AG04449 (cell line): ENCODE results near the gene DDIAS.

Experiments
- CTCF ChIA-PET: fragments of 350-600 bp; formaldehyde crosslinking; extraction: SDS; loops from one replicate; lab custom pipeline; 2021; ENCODE audit warnings: antibody characterized with exemption; lab: Yijun Ruan, JAX
- POLR2A ChIA-PET: fragments of 400-600, 350-600 bp; formaldehyde crosslinking; extraction: SDS; loops from one replicate; lab custom pipeline; 2020; ENCODE audit warnings: antibody characterized with exemption, inconsistent platforms; lab: Yijun Ruan, JAX
- DNase-seq: peaks from one replicate; pipeline ENCODE4 v3.0.0-alpha.2; 2010; ENCODE audit warnings: low read depth, low spot score
- H3K4me3 ChIP-seq: 2 replicates; pipeline ENCODE4 v1.5.1; 2011; ENCODE audit warnings: low read depth, mild to moderate bottlenecking, control low read depth, low read length
- CTCF ChIP-seq: IDR thresholded peaks from one replicate; pipeline ENCODE4 v1.5.1; 2011; ENCODE audit warnings: mild to moderate bottlenecking, moderate library complexity, low read length, control low read depth, inconsistent platforms; ENCODE audit not compliant: insufficient read depth; ENCODE audit errors: missing control alignments

Gene DDIAS

GRCh38 chr11:82858556-82859091 lies 42.9 kb upstream of the DDIAS start:
- POLR2A ChIA-PET = no interaction called here
- CTCF ChIA-PET = interaction anchor here (1.5 to 4.5 kb wide), 6 partner anchors 10 to 961 kb away, joined by 3 to 35 read pairs (median 8); partner anchors contain the start of gene PRCP
- no peak for TF ChIP-seq CTCF
- H3K4me3 ChIP-seq = no peak overlapping the region
- peak; percentile 49 for DNase-seq

GRCh38 chr11:82859750-82860149 lies 41.8 kb upstream of the DDIAS start:
- ChIA-PET CTCF (interaction anchor here (1.2 to 4.5 kb wide), 8 partner anchors 9 to 960 kb away, joined by 3 to 35 read pairs (median 4); partner anchors contain the start of gene PRCP), POLR2A (no interaction called here)
- no peak for DNase-seq

GRCh38 chr11:82862379-82862778 lies 39.2 kb upstream of the DDIAS start:
- no peak for TF ChIP-seq CTCF
- CTCF ChIA-PET = interaction anchor here (0.7 to 1.9 kb wide), 8 partner anchors 10 to 152 kb away, joined by 3 to 35 read pairs (median 6); partner anchors contain the start of gene FAM181B
- no peak for DNase-seq
- H3K4me3 ChIP-seq = no peak overlapping the region
- POLR2A ChIA-PET = no interaction called here

More at GRCh38 chr11:82859750-82860149, 41.8 kb upstream of the DDIAS start:
- H3K4me3 ChIP-seq = no peak overlapping the region
- TF ChIP-seq CTCF = no peak

GRCh38 chr11:82863209-82863608 lies 38.3 kb upstream of the DDIAS start:
- TF ChIP-seq CTCF = no peak
- POLR2A ChIA-PET = no interaction called here

GRCh38 chr11:82864268-82864667 lies 37.3 kb upstream of the DDIAS start:
- ChIA-PET POLR2A (no interaction called here), CTCF (interaction anchor here (0.6 to 7.9 kb wide), 8 partner anchors 12 to 955 kb away, joined by 3 to 134 read pairs (median 22); partner anchors contain the start of gene FAM181B)
- DNase-seq = no peak
- H3K4me3 ChIP-seq = no peak overlapping the region
- peak; percentile 64 for TF ChIP-seq CTCF

More at GRCh38 chr11:82863209-82863608, 38.3 kb upstream of the DDIAS start:
- DNase-seq = no peak
- CTCF ChIA-PET = interaction anchor here (0.6 to 1.9 kb wide), 12 partner anchors 11 to 1703 kb away, joined by 3 to 35 read pairs (median 4); partner anchors contain the start of gene FAM181B
- H3K4me3 ChIP-seq = no peak overlapping the region

- H3K4me3 ChIP-seq = no peak overlapping the region
- TF ChIP-seq CTCF = no peak
- DNase-seq = no peak
- ChIA-PET POLR2A (no interaction called here), CTCF (interaction anchor here (0.6 to 8.0 kb wide), 11 partner anchors 16 to 953 kb away, joined by 3 to 134 read pairs (median 39); partner anchors contain the start of genes DDIAS and PRCP)
These were observed 35.7 kb upstream of the DDIAS start for GRCh38 chr11:82865841-82866240.
